Esophagus muscularis mucosa (tissue), 4 donors: ENCODE results near the gene AKAP6.

Experiments used
- EP300 ChIP-seq: sonication (generic); formaldehyde crosslinking; IDR thresholded peaks from one replicate; pipeline ENCODE4 v1.6.1; 2017; ENCODE audit warnings: antibody characterized with exemption
- POLR2A ChIP-seq: fragments of 450-650 bp; IDR thresholded peaks from one replicate; pipeline ENCODE4 v1.6.1; 2017; ENCODE audit warnings: antibody characterized with exemption, moderate library complexity, mild to moderate bottlenecking, low read depth
- TF ChIP-seq, protein P1 (sequence below), 3 experiments: fragments of 200-600 bp in 2 of 3; fragments of 450-650 bp in 1 of 3; sonication (generic) in 2 of 3; IDR thresholded peaks; one replicate each; pipeline ENCODE4 v1.5.1; 2017 to 2019; ENCODE audit warnings: antibody characterized with exemption in 3 of 3, mild to moderate bottlenecking in 2 of 3, moderate library complexity in 1 of 3

DNA sequence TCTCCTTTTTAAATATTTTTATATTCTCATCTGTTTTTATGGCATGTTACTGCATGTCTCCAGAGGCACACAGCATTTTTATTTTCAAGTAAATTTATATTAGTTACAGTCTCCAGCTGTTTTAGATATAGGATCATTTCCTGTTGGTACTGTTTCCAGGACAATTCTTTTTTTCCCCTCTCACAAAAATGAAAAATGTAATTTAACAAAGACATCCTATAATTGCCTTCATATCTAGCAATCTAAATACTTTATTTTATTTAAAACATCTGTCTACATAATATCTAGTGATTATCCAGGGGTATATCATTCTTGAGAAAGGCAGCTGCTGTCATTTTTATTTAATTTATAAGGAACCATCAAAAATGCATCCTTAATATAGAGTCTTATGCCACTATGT, 337.2 kb downstream of the AKAP6 start:
- TF ChIP-seq, protein P1, sequence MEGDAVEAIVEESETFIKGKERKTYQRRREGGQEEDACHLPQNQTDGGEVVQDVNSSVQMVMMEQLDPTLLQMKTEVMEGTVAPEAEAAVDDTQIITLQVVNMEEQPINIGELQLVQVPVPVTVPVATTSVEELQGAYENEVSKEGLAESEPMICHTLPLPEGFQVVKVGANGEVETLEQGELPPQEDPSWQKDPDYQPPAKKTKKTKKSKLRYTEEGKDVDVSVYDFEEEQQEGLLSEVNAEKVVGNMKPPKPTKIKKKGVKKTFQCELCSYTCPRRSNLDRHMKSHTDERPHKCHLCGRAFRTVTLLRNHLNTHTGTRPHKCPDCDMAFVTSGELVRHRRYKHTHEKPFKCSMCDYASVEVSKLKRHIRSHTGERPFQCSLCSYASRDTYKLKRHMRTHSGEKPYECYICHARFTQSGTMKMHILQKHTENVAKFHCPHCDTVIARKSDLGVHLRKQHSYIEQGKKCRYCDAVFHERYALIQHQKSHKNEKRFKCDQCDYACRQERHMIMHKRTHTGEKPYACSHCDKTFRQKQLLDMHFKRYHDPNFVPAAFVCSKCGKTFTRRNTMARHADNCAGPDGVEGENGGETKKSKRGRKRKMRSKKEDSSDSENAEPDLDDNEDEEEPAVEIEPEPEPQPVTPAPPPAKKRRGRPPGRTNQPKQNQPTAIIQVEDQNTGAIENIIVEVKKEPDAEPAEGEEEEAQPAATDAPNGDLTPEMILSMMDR (IDR thresholded peaks at IDR 0.05), result no peak
- TF ChIP-seq EP300 (no peak), POLR2A (no peak)
